B cell (primary cell): ENCODE results near the gene CAMKV. TPM values are rescaled to one million over a fixed set of nuclear protein-coding genes. Genes with fewer than 3 reads are reported as not detected.

Source experiments
- ATAC-seq: fragments of 200-7000 bp; cut with Tn5 transposase; one replicate; pipeline ENCODE4 v1.10.0; 2021; ENCODE audit warnings: low read depth, mild to moderate bottlenecking, moderate number of reproducible peaks, moderate library complexity
- CTCF ChIA-PET: fragments of 350-600 bp; sonication (Branson Sonifier 250); formaldehyde crosslinking; loops from one replicate; lab custom pipeline; 2021; ENCODE audit warnings: antibody characterized with exemption, inconsistent platforms; lab: Charles Lee
- POLR2A ChIA-PET: fragments of 350-600 bp; sonication (Branson Sonifier 250); formaldehyde crosslinking; loops from one replicate; lab custom pipeline; 2021; ENCODE audit warnings: antibody characterized with exemption; lab: Charles Lee
- DNase-seq: peaks from one replicate; pipeline ENCODE4 v3.0.0; 2013
- H2AFZ ChIP-seq: 2 replicates; pipeline ENCODE4 v1.6.1; 2012; ENCODE audit warnings: mild to moderate bottlenecking, low read depth, low read length; ENCODE audit not compliant: insufficient read depth, poor library complexity, severe bottlenecking
- H3K27ac ChIP-seq, 2 donors: 1 replicate in 1 of 2; 2 replicates in 1 of 2; pipeline ENCODE4 v1.5.1; 2012 to 2013; ENCODE audit warnings: low read length in 2 of 2, mild to moderate bottlenecking in 2 of 2, moderate library complexity in 1 of 2
- H3K27me3 ChIP-seq, 4 experiments: fragments of 200-600 bp in 1 of 4; sonication (generic) in 1 of 4; replicated peaks in 1 of 4; 1 replicate in 2 of 4; 2 replicates in 2 of 4; pipeline versions ENCODE4 v1.6.1 to v1.7.0; 2013 to 2016; ENCODE audit warnings: low read length in 3 of 4, mild to moderate bottlenecking in 2 of 4, mixed read lengths in 1 of 4, moderate library complexity in 1 of 4; ENCODE audit not compliant: insufficient read depth in 4 of 4, control insufficient read depth in 3 of 4; ENCODE audit errors: control extremely low read depth in 1 of 4
- H3K36me3 ChIP-seq, 2 experiments: replicated peaks in 1 of 2; 1 replicate in 1 of 2; 2 replicates in 1 of 2; pipeline versions ENCODE4 v1.6.1 to v1.7.1; 2013; ENCODE audit warnings: low read length in 1 of 2; ENCODE audit not compliant: insufficient read depth in 2 of 2, control insufficient read depth in 1 of 2; ENCODE audit errors: control extremely low read depth in 1 of 2, extremely low read depth in 1 of 2
- H3K4me1 ChIP-seq, 2 donors: fragments of 200-600 bp in 1 of 2; sonication (generic) in 1 of 2; 1 replicate in 1 of 2; 2 replicates in 1 of 2; pipeline versions ENCODE4 v1.5.1 to v1.6.1; 2013 to 2017; ENCODE audit warnings: low read length in 2 of 2; ENCODE audit not compliant: control insufficient read depth in 2 of 2, insufficient read depth in 2 of 2
- H3K4me2 ChIP-seq: replicated peaks from 2 replicates; pipeline ENCODE3; 2012; ENCODE audit warnings: mild to moderate bottlenecking, low read depth, low read length; ENCODE audit not compliant: poor library complexity, severe bottlenecking
- H3K4me3 ChIP-seq, 5 experiments: fragments of 200-600 bp in 1 of 5; sonication (generic) in 1 of 5; 1 replicate in 3 of 5; 2 replicates in 2 of 5; pipeline versions ENCODE4 v1.5.1 to v1.7.0; 2011 to 2016; ENCODE audit warnings: low read length in 4 of 5, mild to moderate bottlenecking in 4 of 5, low read depth in 2 of 5, control low read depth in 1 of 5, moderate library complexity in 1 of 5; ENCODE audit not compliant: insufficient read depth in 1 of 5; ENCODE audit errors: control extremely low read depth in 1 of 5, extremely low read depth in 1 of 5
- H3K79me2 ChIP-seq: fragments of 200-600 bp; sonication (generic); one replicate; pipeline ENCODE4 v1.6.0; 2016; ENCODE audit warnings: low read length; ENCODE audit not compliant: control insufficient read depth, insufficient read depth
- H3K9ac ChIP-seq: fragments of 200-600 bp; sonication (generic); 2 replicates; pipeline ENCODE4 v1.6.1; 2017; ENCODE audit warnings: mild to moderate bottlenecking, low read length, moderate library complexity
- H3K9me3 ChIP-seq, 3 donors: one replicate each; pipeline versions ENCODE4 v1.6.1 to v1.7.1; 2013; ENCODE audit warnings: low read length in 2 of 3; ENCODE audit not compliant: control insufficient read depth in 2 of 3, insufficient read depth in 1 of 3; ENCODE audit errors: control extremely low read depth in 1 of 3
- H4K20me1 ChIP-seq: 2 replicates; pipeline ENCODE4 v1.6.0; 2012; ENCODE audit warnings: mild to moderate bottlenecking, low read length; ENCODE audit not compliant: insufficient read depth, control insufficient read depth, poor library complexity, severe bottlenecking
- H3K27ac Mint-ChIP-seq: one replicate; pipeline ENCODE4 v1.8.0; 2021; ENCODE audit warnings: mixed read lengths
- H3K27me3 Mint-ChIP-seq: one replicate; pipeline ENCODE4 v1.8.0; 2021; ENCODE audit warnings: mixed read lengths
- H3K4me1 Mint-ChIP-seq: one replicate; pipeline ENCODE4 v1.8.0; 2021; ENCODE audit warnings: mixed read lengths
- H3K4me3 Mint-ChIP-seq: one replicate; pipeline ENCODE4 v1.8.0; 2021; ENCODE audit warnings: mixed read lengths
- H3K9me3 Mint-ChIP-seq: one replicate; pipeline ENCODE4 v1.8.0; 2022; ENCODE audit warnings: mixed read lengths; ENCODE audit not compliant: insufficient read depth
- EZH2 ChIP-seq: IDR thresholded peaks from 2 replicates; pipeline ENCODE4 v1.6.1; 2012; ENCODE audit warnings: borderline replicate concordance, low read depth, mild to moderate bottlenecking, moderate library complexity, low read length; ENCODE audit not compliant: insufficient read depth, poor library complexity, severe bottlenecking
- WGBS: methylation state at CpG from one replicate; pipeline ENCODE4 v1.1.5; 2013; ENCODE audit warnings: missing lambda C conversion rate; ENCODE audit not compliant: insufficient coverage; 5-methylcytosine and 5-hydroxymethylcytosine counted together
- intact Hi-C: fragments of 100-400 bp; cut with micrococcal nuclease; formaldehyde crosslinking; loops from one replicate; pipeline ENCODE4 v1.10.0; 2022
- polyA plus RNA-seq: library from polyadenylated mRNA; depleted of rRNA; stranded (reverse); fragments of >200 nt; gene quantifications from 2 replicates; pipeline ENCODE4 v1.2.3, GENCODE V29; 2012
- total RNA-seq, 2 donors: library from RNA; stranded (reverse); fragments of 120-200 nt in 1 of 2; gene quantifications; 1 replicate in 1 of 2; 2 replicates in 1 of 2; pipeline versions ENCODE4 v1.2.3 to v1.2.4, GENCODE V29; 2013 to 2022
- TF ChIP-seq, protein P1 (sequence below): fragments of 200-600 bp; IDR thresholded peaks from one replicate; pipeline ENCODE4 v1.8.0; 2022; ENCODE audit warnings: antibody characterized with exemption, mild to moderate bottlenecking

Gene CAMKV
- total and polyA plus RNA-seq, 2 donors (not counting 1 experiment from before 2014, with no cell fraction given) = not detected

DNA sequence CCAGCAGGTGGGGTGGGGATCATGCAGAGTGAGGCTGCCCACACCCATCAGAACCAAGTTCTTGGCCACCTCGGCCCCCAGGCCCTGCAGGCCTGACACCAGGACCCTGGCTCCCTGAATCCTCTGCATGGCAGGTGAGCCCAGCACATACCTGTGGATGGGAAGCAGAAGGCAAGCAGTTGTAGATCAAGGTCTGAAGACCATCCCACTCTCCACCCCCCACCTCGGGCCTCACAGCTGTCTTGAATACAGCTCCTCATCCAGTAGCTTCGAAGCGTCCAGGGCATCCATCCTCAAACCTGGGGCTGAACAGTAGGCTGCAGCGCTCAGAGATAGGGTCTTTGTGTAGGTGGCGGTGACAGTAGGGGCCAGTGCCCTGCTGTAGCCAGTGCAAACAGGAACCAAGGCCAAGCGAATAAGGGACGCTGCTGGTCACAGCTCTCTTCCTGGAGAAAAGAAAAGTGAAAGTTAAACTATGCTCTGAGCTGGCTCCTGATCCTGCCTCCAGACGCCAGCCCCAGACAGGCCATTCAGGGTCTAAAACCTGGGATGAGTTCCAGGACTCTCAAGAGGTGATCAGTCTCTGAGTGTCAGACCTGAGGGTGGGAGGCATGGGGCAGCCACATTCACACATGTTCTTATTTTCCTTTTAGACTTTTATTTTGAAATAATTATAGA, 56.1 kb downstream of the CAMKV start, which contains the start of gene UBA7:
UBA7 (minus strand) TSS at position 457 of the 678 bp plus-strand sequence; CDS start at position 291, 166 bp downstream.
- Histone ChIP-seq H3K4me2 (peak within 1 kb of the TSS; percentile 87), H3K36me3 (peaks cover 0 to 45% of the 10 kb centered on the region in 2 experiments), H3K9me3 (no peaks in the 10 kb centered on the region), H2AFZ (peak within 1 kb of the TSS; percentile 96), H3K27ac (peak within 1 kb of the TSS; percentile 68 to 92), H3K79me2 (peaks cover 64% of the 10 kb centered on the region), H3K9ac (peak within 1 kb of the TSS; percentile 81), H3K27me3 (no peaks in the 10 kb centered on the region), H3K4me1 (peaks cover 26 to 47% of the 10 kb centered on the region in 2 donors), H4K20me1 (no peaks in the 10 kb centered on the region), H3K4me3 (peak within 1 kb of the TSS; percentile 48 to 93 (median 78))
- intact Hi-C loops = loop anchor here (1.0 kb wide), 1 partner anchor 8 kb away; no protein-coding TSS in a partner anchor
- ATAC-seq = peak; percentile 95
- peak within 1 kb of the TSS; percentile 99 for H3K27ac Mint-ChIP-seq
- CTCF ChIA-PET = interaction anchor here (0.8 to 11.0 kb wide), 4 partner anchors 9 to 24 kb away, joined by 3 to 121 read pairs (median 42); partner anchors contain the start of gene INKA1
- H3K9me3 Mint-ChIP-seq = no peaks in the 10 kb centered on the region
- H3K4me1 Mint-ChIP-seq = peaks cover 52% of the 10 kb centered on the region
- DNase-seq = peak; percentile 70
- TF ChIP-seq, protein P1, sequence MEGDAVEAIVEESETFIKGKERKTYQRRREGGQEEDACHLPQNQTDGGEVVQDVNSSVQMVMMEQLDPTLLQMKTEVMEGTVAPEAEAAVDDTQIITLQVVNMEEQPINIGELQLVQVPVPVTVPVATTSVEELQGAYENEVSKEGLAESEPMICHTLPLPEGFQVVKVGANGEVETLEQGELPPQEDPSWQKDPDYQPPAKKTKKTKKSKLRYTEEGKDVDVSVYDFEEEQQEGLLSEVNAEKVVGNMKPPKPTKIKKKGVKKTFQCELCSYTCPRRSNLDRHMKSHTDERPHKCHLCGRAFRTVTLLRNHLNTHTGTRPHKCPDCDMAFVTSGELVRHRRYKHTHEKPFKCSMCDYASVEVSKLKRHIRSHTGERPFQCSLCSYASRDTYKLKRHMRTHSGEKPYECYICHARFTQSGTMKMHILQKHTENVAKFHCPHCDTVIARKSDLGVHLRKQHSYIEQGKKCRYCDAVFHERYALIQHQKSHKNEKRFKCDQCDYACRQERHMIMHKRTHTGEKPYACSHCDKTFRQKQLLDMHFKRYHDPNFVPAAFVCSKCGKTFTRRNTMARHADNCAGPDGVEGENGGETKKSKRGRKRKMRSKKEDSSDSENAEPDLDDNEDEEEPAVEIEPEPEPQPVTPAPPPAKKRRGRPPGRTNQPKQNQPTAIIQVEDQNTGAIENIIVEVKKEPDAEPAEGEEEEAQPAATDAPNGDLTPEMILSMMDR = no peak
- TF ChIP-seq EZH2 = no peak
- 3% methylated on average over 6 of the region's 9 CpGs for WGBS
- no peaks in the 10 kb centered on the region for H3K27me3 Mint-ChIP-seq
- POLR2A ChIA-PET = interaction anchor here (0.5 to 3.3 kb wide), 7 partner anchors 8 to 1876 kb away, joined by 3 to 24 read pairs (median 8); partner anchors contain the start of genes INKA1 and IP6K1
- H3K4me3 Mint-ChIP-seq = peak within 1 kb of the TSS; percentile 99
